Activated naive CD4-positive, alpha-beta T cell treated with anti-CD3 and anti-CD28 coated beads, Interleukin-2, amount 50 U/mL, for 24 hours (primary cell): Measurements from ENCODE around the gene TAAR6.
"Not testable (repeated sequence)": the region's sequence is repeated elsewhere in the genome, so short reads cannot be mapped to it uniquely, and the experiment has no call there.

ENCODE experiments used
- H3K27ac Mint-ChIP-seq: one replicate; pipeline ENCODE4 v1.8.0; 2021; ENCODE audit warnings: mild to moderate bottlenecking, mixed read lengths
- H3K27me3 Mint-ChIP-seq: one replicate; pipeline ENCODE4 v1.8.0; 2021; ENCODE audit warnings: mixed read lengths
- H3K36me3 Mint-ChIP-seq: one replicate; pipeline ENCODE4 v1.8.0; 2021; ENCODE audit warnings: mixed read lengths
- H3K4me1 Mint-ChIP-seq: one replicate; pipeline ENCODE4 v1.8.0; 2021; ENCODE audit warnings: mixed read lengths
- H3K4me3 Mint-ChIP-seq: one replicate; pipeline ENCODE4 v1.8.0; 2021; ENCODE audit warnings: mild to moderate bottlenecking, mixed read lengths
- H3K9me3 Mint-ChIP-seq: one replicate; pipeline ENCODE4 v1.8.0; 2021; ENCODE audit warnings: mixed read lengths

Gene TAAR6

DNA sequence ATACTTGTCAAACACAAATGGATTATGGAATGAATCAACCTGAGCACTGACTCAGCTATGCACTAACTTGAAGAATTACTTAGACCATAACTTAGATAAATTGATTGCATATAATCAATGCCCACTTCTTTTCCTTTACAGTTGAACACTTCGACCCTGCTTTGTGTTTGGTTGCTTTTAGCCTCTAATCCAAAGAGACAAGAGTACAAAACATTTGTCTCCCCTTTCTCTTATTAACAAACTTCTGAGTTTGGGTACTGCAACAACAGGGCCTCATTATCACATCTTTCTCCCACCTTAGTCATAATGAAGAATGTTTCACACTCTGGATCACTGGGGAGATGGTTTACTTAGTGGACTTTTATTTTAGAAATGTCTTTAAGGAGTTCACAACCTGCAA is 2.6 kb upstream of the TAAR6 start:
- H3K9me3 Mint-ChIP-seq = no peaks in the 10 kb centered on the region
- peaks cover 17% of the 10 kb centered on the region for H3K27me3 Mint-ChIP-seq
- H3K27ac Mint-ChIP-seq = no peak overlapping the region
- no peaks in the 10 kb centered on the region for H3K36me3 Mint-ChIP-seq
- no peak overlapping the region for H3K4me3 Mint-ChIP-seq
- H3K4me1 Mint-ChIP-seq = no peaks in the 10 kb centered on the region

DNA sequence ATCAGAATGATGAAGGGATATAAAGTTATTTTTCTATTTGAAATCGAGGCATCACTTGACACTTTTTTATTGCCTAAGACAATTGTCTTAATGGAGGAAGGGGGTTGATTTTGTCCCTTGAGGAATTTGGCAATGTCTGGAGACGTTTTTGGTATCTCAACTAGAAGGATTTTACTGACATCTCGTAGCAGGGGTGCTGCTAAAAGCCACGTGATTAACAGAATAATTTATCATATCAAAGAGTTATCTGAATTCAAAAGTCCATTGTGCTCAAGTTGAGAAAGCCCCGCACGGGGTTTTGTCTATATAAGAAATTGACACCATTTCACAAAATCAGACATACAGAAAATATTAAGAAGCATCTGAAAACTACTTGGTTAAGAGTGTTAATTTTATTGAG is 1.5 kb upstream of the TAAR6 start:
- H3K36me3 Mint-ChIP-seq = no peaks in the 10 kb centered on the region

DNA sequence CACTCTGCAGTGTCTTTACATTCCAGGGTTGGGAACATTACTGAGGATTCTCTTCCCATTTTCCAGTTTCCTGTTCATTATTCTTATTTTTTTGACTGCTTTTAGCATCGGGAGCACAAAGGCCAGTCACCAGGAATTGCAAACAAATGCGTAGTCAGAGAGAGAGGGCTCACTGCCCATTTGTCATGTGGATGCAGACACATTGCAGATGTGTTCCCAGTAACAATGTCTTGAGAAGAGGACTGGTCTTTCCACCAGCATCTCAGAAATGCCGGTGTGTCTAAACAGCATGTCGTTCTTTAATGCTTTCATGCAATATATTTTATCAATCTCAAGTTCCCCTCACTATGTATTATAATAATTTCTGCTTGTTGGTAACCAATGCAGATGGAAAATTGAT is 952 bp upstream of the TAAR6 start:
- peaks cover 19% of the 10 kb centered on the region for H3K27me3 Mint-ChIP-seq
- H3K9me3 Mint-ChIP-seq = no peaks in the 10 kb centered on the region

More for the DNA sequence above, 1.5 kb upstream of the TAAR6 start:
- H3K9me3 Mint-ChIP-seq = no peaks in the 10 kb centered on the region
- peaks cover 17% of the 10 kb centered on the region for H3K27me3 Mint-ChIP-seq
- no peak overlapping the region for H3K27ac Mint-ChIP-seq
- no peak overlapping the region for H3K4me3 Mint-ChIP-seq
- H3K4me1 Mint-ChIP-seq = no peaks in the 10 kb centered on the region

DNA sequence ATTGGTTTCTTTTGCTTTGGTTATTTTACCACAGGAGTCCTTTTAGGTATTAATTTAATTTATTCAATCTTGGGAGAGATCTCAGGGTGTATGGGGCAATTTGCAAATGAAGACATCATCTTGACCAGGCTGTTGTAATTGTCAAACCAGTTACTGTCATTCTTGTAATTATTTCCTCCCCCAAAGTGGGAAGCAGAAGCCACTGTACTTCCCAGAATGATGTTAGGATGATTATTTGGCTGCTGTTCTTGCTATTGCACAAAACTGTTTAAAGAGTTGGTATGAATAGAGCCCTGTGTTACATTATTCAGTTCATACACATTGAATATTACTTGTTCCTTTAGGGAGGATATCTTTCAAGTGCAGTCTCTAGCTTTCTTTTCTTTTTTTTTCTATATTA is 1.7 kb downstream of the TAAR6 start:
- no peak overlapping the region for H3K27ac Mint-ChIP-seq

More for the DNA sequence above, 952 bp upstream of the TAAR6 start:
- no peak overlapping the region for H3K27ac Mint-ChIP-seq
- H3K4me3 Mint-ChIP-seq = no peak overlapping the region
- H3K4me1 Mint-ChIP-seq = no peaks in the 10 kb centered on the region
- H3K36me3 Mint-ChIP-seq = no peaks in the 10 kb centered on the region

DNA sequence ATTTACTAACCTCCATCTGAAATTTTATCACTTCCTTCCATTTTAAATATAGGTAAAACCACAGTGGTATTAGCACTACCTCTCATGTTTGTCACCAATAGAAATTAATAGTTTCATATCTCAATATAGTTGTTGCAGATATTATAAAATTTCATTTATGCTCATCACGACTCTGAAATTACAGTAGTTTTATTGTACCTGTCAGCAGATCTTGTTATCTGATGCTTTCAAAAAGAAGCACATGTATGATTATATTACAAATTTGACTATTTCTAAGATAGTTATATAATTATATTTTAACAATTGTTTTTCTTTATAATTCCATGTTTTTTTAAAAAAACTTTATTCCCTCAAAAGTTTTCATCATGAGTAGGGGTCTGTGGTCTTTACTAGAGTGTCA is 14.6 kb downstream of the TAAR6 start:
- H3K9me3 Mint-ChIP-seq = no peaks in the 10 kb centered on the region
- H3K27me3 Mint-ChIP-seq = peaks cover 19% of the 10 kb centered on the region
- H3K27ac Mint-ChIP-seq = no peak overlapping the region
- H3K4me1 Mint-ChIP-seq = no peaks in the 10 kb centered on the region
- no peak overlapping the region for H3K4me3 Mint-ChIP-seq
- no peaks in the 10 kb centered on the region for H3K36me3 Mint-ChIP-seq

More for the DNA sequence above, 1.7 kb downstream of the TAAR6 start:
- Mint-ChIP-seq H3K27me3 (peaks cover 15% of the 10 kb centered on the region), H3K9me3 (no peaks in the 10 kb centered on the region), H3K4me3 (no peak overlapping the region), H3K4me1 (no peaks in the 10 kb centered on the region), H3K36me3 (no peaks in the 10 kb centered on the region)

DNA sequence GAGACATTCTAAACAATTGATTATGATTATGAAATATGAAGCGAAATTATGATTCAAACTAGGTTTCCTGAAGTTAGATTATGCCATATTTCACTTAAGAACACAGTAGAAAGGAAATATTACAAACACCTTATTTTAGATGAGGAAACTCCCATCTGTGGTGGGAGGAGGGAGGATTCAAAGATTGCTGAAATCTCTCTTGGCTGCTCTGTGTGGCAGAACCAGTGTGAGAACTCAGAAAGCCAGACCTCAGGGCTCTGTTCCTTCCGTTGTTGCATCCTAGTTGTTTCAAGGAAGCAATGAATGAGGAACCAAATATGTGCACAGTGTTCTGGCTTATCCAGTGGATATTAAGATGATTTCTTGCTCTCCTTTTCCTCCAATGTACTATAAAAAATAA is 17.3 kb downstream of the TAAR6 start:
- H3K4me3 Mint-ChIP-seq = no peak overlapping the region
- H3K27ac Mint-ChIP-seq = no peak overlapping the region
- no peaks in the 10 kb centered on the region for H3K9me3 Mint-ChIP-seq
- peaks cover 20% of the 10 kb centered on the region for H3K27me3 Mint-ChIP-seq
- no peaks in the 10 kb centered on the region for H3K36me3 Mint-ChIP-seq
- no peaks in the 10 kb centered on the region for H3K4me1 Mint-ChIP-seq

DNA sequence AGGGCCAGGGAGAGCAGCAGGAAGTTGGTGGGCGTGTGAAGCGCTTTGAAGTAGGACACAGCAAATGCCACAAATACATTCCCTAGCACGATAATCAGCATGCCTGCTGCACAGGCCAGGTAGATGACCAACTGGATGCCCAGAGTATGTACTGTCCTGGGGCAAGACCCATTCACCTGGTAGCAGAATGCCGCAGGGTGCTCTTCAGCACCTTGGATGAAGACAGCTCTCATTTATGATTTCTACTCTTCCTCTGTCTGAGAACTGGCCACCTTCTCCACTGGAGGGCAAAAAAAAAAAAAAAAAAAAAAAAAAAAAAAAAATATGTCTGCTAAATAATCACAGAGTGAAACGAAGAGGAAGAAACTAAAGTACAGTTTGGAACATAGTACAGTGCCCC is 19.3 kb downstream of the TAAR6 start, which contains the start of gene TAAR5:
Gene TAAR5 (minus strand): TSS at position 288 of the 400 bp plus-strand sequence. CDS start 55 bp downstream, at position 233.
- H3K27me3 Mint-ChIP-seq = peaks cover 20% of the 10 kb centered on the region
- H3K4me1 Mint-ChIP-seq = no peaks in the 10 kb centered on the region
- H3K36me3 Mint-ChIP-seq = no peaks in the 10 kb centered on the region
- no peaks in the 10 kb centered on the region for H3K9me3 Mint-ChIP-seq
- no peak within 1 kb of the TSS for H3K4me3 Mint-ChIP-seq
- H3K27ac Mint-ChIP-seq = no peak within 1 kb of the TSS

DNA sequence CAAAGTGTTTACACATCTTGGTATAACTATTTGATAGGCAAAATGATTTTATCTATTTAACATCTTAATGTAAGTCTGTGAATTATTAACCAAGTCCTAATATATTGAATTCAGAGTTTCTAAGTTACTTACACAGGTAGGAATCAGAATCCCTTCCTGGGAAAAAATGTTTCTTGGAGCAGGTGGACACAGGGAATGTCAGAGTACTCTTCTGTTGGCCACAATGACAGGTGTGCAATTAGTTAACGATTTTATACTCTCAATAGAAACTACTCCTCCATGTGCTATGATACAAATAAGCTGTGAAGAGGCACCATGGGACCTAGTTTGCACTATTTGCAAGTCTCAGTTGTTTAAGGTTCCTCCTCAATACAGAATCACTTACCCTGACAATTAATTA is 20.2 kb downstream of the TAAR6 start:
- Mint-ChIP-seq H3K4me1 (no peaks in the 10 kb centered on the region), H3K9me3 (no peaks in the 10 kb centered on the region), H3K4me3 (no peak overlapping the region), H3K27ac (no peak overlapping the region), H3K27me3 (peaks cover 18% of the 10 kb centered on the region), H3K36me3 (no peaks in the 10 kb centered on the region)

DNA sequence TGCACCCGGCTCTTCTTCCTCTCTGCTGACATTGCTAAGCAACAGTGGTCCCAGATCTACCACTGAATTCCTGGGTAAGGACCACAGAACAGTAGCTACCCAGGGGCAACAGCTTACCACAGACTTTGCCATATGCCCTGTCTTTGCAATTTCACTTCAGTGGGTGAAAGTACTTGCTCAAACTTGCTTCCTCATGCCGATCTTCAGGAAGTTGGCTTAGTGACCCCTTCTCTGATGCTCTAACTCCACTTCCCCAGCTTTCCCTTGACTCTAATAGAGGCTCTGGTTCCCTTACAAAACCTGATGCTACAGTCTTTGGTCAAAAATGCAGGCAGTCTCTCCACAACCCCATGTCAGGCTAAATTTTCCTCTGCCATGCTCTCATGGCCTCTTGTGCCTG is 22.7 kb downstream of the TAAR6 start:
- Mint-ChIP-seq H3K27ac (no peak overlapping the region), H3K27me3 (peaks cover 16% of the 10 kb centered on the region), H3K36me3 (no peaks in the 10 kb centered on the region), H3K9me3 (no peaks in the 10 kb centered on the region), H3K4me3 (no peak overlapping the region), H3K4me1 (no peaks in the 10 kb centered on the region)

DNA sequence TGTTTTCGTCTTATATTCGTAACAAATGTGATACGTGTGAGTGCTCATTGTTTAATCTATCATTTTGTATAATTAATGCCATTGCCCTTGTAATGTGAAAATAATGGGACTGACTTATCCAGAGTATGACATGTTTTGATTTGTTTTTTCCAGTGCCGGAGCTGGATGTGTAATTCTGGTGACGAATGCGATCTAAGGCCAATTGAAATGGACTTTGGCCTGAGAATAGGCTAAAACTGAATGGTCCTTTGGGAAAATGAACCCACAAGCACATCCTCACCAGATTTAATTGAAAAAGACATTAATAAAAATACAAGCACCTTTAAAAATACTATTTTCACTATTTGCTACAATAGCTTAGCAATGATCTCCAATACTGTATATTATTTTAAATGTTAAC is 26.1 kb downstream of the TAAR6 start:
- Mint-ChIP-seq H3K36me3 (no peaks in the 10 kb centered on the region), H3K27me3 (peaks cover 12% of the 10 kb centered on the region), H3K4me3 (no peak overlapping the region), H3K27ac (no peak overlapping the region), H3K4me1 (no peaks in the 10 kb centered on the region), H3K9me3 (no peaks in the 10 kb centered on the region)

DNA sequence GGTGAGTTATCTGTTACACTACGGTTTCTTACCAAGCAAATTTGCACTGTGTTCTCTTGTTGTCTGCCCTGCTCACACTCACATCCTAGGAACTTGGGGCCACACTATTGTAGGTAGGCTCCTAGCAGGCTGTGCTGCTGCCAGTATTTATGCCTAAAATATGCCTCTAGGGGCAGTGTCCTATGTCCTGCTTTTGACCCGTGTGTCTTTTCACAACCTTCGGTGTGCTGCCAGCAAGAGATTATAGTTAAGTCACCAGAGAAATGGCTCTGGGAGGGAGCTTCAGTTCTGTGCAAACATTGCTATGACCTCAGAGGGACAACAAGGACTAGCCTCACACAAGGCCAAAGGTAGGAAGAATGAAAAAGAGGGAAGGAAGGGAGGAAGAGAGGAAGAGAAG is 28.4 kb downstream of the TAAR6 start:
- no peaks in the 10 kb centered on the region for H3K9me3 Mint-ChIP-seq
- H3K4me3 Mint-ChIP-seq = no peak overlapping the region
- no peaks in the 10 kb centered on the region for H3K4me1 Mint-ChIP-seq
- no peak overlapping the region for H3K27ac Mint-ChIP-seq
- H3K27me3 Mint-ChIP-seq = peaks cover 15% of the 10 kb centered on the region
- H3K36me3 Mint-ChIP-seq = no peaks in the 10 kb centered on the region

DNA sequence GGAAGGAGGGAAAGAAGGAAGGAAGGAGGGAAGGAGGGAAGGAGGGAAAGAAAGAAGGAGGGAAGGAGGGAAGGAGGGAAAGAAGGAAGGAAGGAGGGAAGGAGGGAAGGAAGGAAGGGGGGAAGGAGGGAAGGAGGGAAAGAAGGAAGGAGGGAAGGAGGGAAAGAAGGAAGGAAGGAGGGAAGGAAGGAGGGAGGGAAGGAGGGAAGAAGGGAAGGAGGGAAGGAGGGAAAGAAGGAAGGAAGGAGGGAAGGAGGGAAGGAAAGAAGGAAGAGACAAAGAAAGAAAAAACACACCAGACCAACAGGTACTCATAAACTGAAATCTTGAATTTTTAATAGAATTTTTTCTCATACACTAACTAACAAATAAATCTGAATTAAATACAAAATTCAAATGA is 30.8 kb downstream of the TAAR6 start:
- not testable (repeated sequence) for H3K27ac Mint-ChIP-seq, H3K9me3 Mint-ChIP-seq, H3K4me1 Mint-ChIP-seq, H3K4me3 Mint-ChIP-seq, H3K36me3 Mint-ChIP-seq
- peaks cover 13% of the 10 kb centered on the region for H3K27me3 Mint-ChIP-seq

DNA sequence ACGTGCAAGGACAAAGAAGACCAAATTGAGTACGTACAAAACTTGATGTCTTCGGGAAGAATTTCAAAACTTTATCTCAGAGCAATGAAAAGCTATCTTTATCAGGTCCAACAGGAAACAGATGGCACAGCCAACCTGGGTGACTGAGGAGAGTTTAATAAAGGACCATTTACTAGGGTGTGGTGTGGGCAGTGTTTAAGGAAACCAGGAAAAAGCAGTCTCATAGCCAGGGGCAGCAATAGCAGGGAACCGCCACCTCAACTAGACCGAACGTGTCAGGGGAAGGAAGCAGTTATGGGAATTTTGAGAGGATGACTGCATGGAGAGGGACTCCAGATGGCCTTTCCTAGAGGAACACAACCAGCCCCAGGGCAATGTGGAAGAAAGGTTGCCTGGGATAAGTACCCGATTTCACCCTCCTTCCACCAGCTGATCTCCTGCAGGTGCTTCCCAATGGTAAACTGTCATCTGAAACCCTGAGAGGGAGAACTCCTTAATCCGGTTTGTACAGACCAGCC is 34.6 kb downstream of the TAAR6 start:
- H3K4me1 Mint-ChIP-seq = no peaks in the 10 kb centered on the region
- H3K27me3 Mint-ChIP-seq = peaks cover 6% of the 10 kb centered on the region
- H3K36me3 Mint-ChIP-seq = no peaks in the 10 kb centered on the region
- no peak overlapping the region for H3K4me3 Mint-ChIP-seq
- H3K9me3 Mint-ChIP-seq = no peaks in the 10 kb centered on the region
- H3K27ac Mint-ChIP-seq = no peak overlapping the region

DNA sequence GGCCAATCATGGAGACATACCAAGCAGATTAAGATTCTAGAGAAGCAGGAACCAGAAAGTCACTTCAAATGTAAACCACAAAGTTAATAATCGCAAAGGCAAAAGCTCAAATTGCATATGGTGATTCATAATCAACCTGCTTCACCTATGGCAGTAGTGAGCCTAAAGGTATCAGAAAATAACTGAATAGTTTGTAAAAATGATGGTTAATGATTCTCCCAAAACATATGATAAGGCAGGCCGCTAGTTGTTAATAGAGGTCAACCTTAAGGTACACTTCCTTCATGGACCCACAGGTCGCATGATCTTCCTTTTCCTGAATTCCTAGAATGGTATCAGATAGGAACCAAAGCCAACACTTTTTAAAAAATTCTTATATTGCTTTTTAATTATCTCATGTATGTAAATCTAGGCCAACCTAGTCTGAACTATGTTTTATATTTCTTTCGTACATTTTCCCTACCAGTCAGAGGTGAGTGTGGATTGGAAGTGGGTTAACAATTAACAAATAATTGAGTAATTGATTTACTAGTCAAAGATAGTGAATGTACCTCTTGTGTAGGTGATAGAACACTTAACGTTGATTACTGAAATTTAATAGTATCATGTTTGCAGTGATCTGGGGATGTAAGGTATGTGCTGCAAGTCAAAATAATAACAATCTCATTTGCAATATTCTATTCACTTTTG is 37.6 kb downstream of the TAAR6 start:
- no peaks in the 10 kb centered on the region for H3K27me3 Mint-ChIP-seq
- H3K27ac Mint-ChIP-seq = no peak overlapping the region
- no peaks in the 10 kb centered on the region for H3K36me3 Mint-ChIP-seq
- no peak overlapping the region for H3K4me3 Mint-ChIP-seq
- no peaks in the 10 kb centered on the region for H3K9me3 Mint-ChIP-seq
- H3K4me1 Mint-ChIP-seq = no peaks in the 10 kb centered on the region

DNA sequence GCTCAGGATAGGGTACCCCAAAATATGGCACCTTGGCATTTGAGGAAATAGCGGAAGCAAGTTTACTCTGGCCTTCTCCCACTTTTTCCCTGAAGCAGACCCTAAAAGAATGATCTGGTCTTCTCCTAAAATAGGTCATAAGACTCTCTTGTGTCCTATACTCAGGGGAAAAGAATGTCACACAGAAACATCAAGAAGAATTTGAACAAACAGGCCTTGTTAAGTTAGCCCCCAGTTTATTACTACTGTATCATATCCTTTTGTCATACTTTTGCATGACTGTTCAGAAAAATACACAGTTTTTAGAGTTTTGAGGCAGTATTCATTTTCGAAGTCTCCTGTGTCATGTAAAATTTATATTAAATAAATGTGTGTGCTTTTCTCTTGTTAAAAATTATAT is 41.5 kb downstream of the TAAR6 start:
- Mint-ChIP-seq H3K27ac (no peak overlapping the region), H3K36me3 (no peaks in the 10 kb centered on the region), H3K9me3 (no peaks in the 10 kb centered on the region), H3K27me3 (peaks cover 4% of the 10 kb centered on the region), H3K4me3 (no peak overlapping the region), H3K4me1 (no peaks in the 10 kb centered on the region)

DNA sequence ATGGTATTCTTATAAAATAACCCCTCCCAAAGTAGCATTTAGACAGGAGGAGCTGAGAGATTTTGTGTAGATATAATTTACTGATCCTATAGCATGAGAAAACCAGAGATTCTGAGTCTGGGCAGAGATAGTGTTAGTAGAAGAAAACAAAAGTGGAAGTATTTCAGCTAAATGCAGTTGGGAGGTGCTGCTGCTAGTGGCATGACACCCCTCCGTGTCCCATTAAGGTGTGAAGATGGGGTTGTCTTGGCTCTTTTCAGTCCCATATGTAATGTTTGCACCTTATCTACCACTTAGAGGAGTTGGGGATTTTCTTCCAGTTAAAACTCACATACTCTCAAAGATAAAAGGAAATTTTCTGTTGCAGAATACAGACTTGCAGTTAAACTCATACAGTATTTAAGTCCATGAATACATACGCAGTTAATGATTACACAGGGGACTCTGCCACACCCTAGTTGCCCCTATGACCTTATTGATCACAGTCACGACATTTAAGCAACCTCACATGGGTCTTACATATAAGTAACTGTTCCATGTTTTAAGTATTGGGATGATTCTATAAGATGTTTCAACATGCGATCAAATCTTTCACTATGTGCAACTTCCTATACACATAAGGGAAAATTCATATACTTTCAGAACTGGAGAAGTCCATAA is 42.5 kb downstream of the TAAR6 start:
- no peak overlapping the region for H3K4me3 Mint-ChIP-seq
- no peaks in the 10 kb centered on the region for H3K36me3 Mint-ChIP-seq
- no peak overlapping the region for H3K27ac Mint-ChIP-seq
- peaks cover 4% of the 10 kb centered on the region for H3K27me3 Mint-ChIP-seq
- H3K4me1 Mint-ChIP-seq = no peaks in the 10 kb centered on the region
- H3K9me3 Mint-ChIP-seq = no peaks in the 10 kb centered on the region
